ENCODE data around the gene FGD6.
"Not testable (repeated sequence)": the region's sequence is repeated elsewhere in the genome, so short reads cannot be mapped to it uniquely, and the experiment has no call there.

FGD6 gene

DNA sequence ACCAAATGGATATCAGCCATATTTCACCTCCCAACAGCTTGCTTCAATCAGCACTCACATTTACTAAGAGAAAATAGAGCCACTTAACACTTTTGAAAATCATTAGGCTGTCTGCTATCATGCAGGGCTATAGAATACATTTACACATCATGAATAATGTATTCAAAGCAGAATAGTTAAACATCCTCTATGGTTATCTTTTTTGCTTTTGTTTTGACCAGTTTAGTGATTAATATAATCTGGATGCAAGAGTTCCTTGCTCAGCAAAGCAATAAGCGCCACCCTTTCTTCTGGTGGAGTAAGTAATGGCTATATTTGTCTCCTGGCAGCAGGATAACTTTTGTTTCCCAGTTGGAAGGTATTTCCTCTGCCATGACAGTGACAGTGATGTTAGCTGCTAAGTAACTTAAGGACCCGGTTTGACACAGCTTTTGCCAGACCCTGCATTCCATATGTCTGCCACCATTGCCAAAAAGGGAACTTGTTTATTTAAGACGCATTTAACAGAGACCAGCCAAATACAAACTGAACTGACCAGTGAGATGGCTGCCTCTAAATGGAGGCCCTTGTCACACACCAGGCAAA is 73.6 kb downstream of the FGD6 start:
- Histone ChIP-seq H3F3A (ENCODE audit: insufficient read depth) (no peaks in the 10 kb centered on the region), H3K9me3 (ENCODE audit: insufficient read depth, low read length) (no peaks in the 10 kb centered on the region), H3K4me3 (ENCODE audit: insufficient read depth, low read length, poor library complexity, severe bottlenecking) (no peak overlapping the region), H3K36me3 (ENCODE audit: low read length) (no peaks in the 10 kb centered on the region), H3K9ac (ENCODE audit: low read length) (no peak overlapping the region), H4K20me1 (ENCODE audit: low read depth, low read length) (no peaks in the 10 kb centered on the region), H3K27ac (ENCODE audit: low read depth, low read length) (no peak overlapping the region), H3K27me3 (ENCODE audit: low read length) (no peaks in the 10 kb centered on the region), H2AFZ (ENCODE audit: low read depth, low read length, severe bottlenecking) (no peak overlapping the region), H3K4me2 (ENCODE audit: low read depth, low read length, poor library complexity, severe bottlenecking) (no peak overlapping the region), H3K9me2 (replicated peaks; ENCODE audit: insufficient read depth, low read length) (no peaks in the 10 kb centered on the region), H3K79me2 (ENCODE audit: insufficient read depth, low read length) (no peaks in the 10 kb centered on the region)
- TF ChIP-seq EZH2phosphoT487 (conservative IDR thresholded peaks at IDR 0.05; ENCODE audit: low read length), result no peak
- TF ChIP-seq, protein P1, sequence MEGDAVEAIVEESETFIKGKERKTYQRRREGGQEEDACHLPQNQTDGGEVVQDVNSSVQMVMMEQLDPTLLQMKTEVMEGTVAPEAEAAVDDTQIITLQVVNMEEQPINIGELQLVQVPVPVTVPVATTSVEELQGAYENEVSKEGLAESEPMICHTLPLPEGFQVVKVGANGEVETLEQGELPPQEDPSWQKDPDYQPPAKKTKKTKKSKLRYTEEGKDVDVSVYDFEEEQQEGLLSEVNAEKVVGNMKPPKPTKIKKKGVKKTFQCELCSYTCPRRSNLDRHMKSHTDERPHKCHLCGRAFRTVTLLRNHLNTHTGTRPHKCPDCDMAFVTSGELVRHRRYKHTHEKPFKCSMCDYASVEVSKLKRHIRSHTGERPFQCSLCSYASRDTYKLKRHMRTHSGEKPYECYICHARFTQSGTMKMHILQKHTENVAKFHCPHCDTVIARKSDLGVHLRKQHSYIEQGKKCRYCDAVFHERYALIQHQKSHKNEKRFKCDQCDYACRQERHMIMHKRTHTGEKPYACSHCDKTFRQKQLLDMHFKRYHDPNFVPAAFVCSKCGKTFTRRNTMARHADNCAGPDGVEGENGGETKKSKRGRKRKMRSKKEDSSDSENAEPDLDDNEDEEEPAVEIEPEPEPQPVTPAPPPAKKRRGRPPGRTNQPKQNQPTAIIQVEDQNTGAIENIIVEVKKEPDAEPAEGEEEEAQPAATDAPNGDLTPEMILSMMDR (IDR thresholded peaks at IDR 0.05; ENCODE audit: insufficient read depth, low read length, poor library complexity, severe bottlenecking), result no peak

DNA sequence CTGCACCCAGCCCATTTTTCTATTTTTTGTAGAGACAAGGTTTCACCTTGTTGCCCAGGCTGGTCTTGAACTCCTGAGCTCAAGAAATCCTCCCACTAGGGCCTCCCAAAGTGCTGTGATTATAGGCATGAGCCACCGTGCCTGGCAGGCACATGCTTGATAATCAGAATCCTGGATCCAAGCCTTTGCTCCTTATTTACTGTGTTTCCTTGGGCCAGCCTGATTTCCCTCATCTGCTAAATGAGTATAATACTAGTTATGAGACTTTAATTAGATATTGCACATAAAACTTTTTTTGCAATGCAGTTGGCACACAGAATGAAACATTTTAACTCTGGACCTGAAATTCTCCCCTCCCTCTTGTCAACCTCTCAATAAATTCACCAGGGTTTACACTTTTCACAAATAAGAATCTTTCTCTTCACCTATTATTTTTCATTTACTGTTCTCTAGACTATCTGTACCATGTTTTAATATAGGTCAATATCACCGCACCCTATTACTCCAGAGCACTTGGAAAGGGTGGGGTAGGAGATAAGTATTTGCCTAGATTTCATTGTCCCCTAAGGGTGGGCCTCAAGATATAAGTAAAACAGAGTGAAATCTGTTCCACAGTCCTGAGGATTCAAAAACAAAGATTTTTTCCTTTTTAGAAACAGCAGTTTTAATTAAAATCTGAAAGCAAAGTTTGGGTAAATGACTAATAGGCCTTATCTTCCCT is 74.7 kb downstream of the FGD6 start:
- no peak overlapping the region for H2AFZ ChIP-seq (ENCODE audit: low read depth, low read length, severe bottlenecking)
- TF ChIP-seq, protein P1 (IDR thresholded peaks at IDR 0.05; ENCODE audit: insufficient read depth, low read length, poor library complexity, severe bottlenecking), result no peak
- TF ChIP-seq EZH2phosphoT487 (conservative IDR thresholded peaks at IDR 0.05; ENCODE audit: low read length), result no peak
- no peak overlapping the region for H3K4me2 ChIP-seq (ENCODE audit: low read depth, low read length, poor library complexity, severe bottlenecking)
- no peaks in the 10 kb centered on the region for H3K36me3 ChIP-seq (ENCODE audit: low read length)
- H4K20me1 ChIP-seq (ENCODE audit: low read depth, low read length), result no peaks in the 10 kb centered on the region
- H3K79me2 ChIP-seq (ENCODE audit: insufficient read depth, low read length), result no peaks in the 10 kb centered on the region
- no peaks in the 10 kb centered on the region for H3F3A ChIP-seq (ENCODE audit: insufficient read depth)
- no peaks in the 10 kb centered on the region for H3K9me3 ChIP-seq (ENCODE audit: insufficient read depth, low read length)
- H3K9me2 ChIP-seq (replicated peaks; ENCODE audit: insufficient read depth, low read length), result no peaks in the 10 kb centered on the region
- no peak overlapping the region for H3K4me3 ChIP-seq (ENCODE audit: insufficient read depth, low read length, poor library complexity, severe bottlenecking)
- H3K9ac ChIP-seq (ENCODE audit: low read length), result no peak overlapping the region
- no peak overlapping the region for H3K27ac ChIP-seq (ENCODE audit: low read depth, low read length)
- H3K27me3 ChIP-seq (ENCODE audit: low read length), result no peaks in the 10 kb centered on the region

DNA sequence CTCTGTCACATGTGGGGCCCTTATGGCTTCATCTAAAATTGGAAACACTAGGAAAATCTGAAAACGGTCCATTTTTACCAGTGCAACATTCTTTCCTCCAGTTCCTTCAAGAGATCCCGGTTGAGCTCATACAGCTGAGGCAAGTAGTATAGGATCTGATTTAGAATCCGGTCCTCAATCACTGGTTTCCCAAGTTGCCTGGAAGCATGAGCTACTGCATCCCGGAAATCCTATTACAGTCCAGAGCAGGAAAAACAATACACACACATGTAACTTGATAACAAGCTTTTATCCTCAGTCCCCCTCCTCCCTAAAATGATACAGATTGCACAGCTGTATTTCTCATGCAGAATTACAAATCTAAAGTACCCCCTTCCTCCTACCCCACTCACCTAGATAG is 76.0 kb downstream of the FGD6 start:
- Histone ChIP-seq H3F3A (ENCODE audit: insufficient read depth) (no peaks in the 10 kb centered on the region), H3K27me3 (ENCODE audit: low read length) (no peaks in the 10 kb centered on the region), H3K4me2 (ENCODE audit: low read depth, low read length, poor library complexity, severe bottlenecking) (no peak overlapping the region), H3K9me3 (ENCODE audit: insufficient read depth, low read length) (no peaks in the 10 kb centered on the region), H3K9me2 (replicated peaks; ENCODE audit: insufficient read depth, low read length) (no peaks in the 10 kb centered on the region), H3K9ac (ENCODE audit: low read length) (no peak overlapping the region), H4K20me1 (ENCODE audit: low read depth, low read length) (no peaks in the 10 kb centered on the region), H3K27ac (ENCODE audit: low read depth, low read length) (no peak overlapping the region), H3K4me3 (ENCODE audit: insufficient read depth, low read length, poor library complexity, severe bottlenecking) (no peak overlapping the region), H3K36me3 (ENCODE audit: low read length) (no peaks in the 10 kb centered on the region), H2AFZ (ENCODE audit: low read depth, low read length, severe bottlenecking) (no peak overlapping the region), H3K79me2 (ENCODE audit: insufficient read depth, low read length) (no peaks in the 10 kb centered on the region)
- no peak for TF ChIP-seq EZH2phosphoT487 (conservative IDR thresholded peaks at IDR 0.05; ENCODE audit: low read length)
- TF ChIP-seq, protein P1 (IDR thresholded peaks at IDR 0.05; ENCODE audit: insufficient read depth, low read length, poor library complexity, severe bottlenecking), result no peak

DNA sequence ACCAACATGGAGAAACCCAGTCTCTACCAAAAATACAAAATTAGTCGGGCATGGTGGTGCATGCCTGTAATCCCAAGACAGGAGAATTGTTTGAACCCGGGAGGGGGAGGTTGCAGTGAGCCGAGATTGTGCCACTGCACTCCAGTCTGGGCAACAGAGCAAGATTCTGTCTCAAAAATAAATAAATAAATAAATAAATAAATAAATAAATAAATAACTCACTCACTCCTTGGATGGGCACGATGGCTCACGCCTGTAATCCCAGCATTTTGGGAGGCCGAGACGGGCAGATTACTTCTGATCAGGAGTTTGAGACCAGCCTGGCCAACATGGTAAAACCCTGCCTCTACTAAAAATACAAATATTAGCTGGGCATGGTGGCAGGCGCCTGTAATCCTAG is 79.2 kb downstream of the FGD6 start:
- not testable (repeated sequence) for H3K27me3 ChIP-seq (ENCODE audit: low read length); H3K79me2 ChIP-seq (ENCODE audit: insufficient read depth, low read length); H3K9me2 ChIP-seq (replicated peaks; ENCODE audit: insufficient read depth, low read length); H3F3A ChIP-seq (ENCODE audit: insufficient read depth); H3K9me3 ChIP-seq (ENCODE audit: insufficient read depth, low read length); H3K4me3 ChIP-seq (ENCODE audit: insufficient read depth, low read length, poor library complexity, severe bottlenecking); H3K9ac ChIP-seq (ENCODE audit: low read length); H3K4me2 ChIP-seq (ENCODE audit: low read depth, low read length, poor library complexity, severe bottlenecking); H3K27ac ChIP-seq (ENCODE audit: low read depth, low read length); H2AFZ ChIP-seq (ENCODE audit: low read depth, low read length, severe bottlenecking); H3K36me3 ChIP-seq (ENCODE audit: low read length); H4K20me1 ChIP-seq (ENCODE audit: low read depth, low read length)

Measured in SU-DHL-6 (cell line).